ENCODE data around the gene FSIP1. TPM values are rescaled to one million over a fixed set of nuclear protein-coding genes. Genes with fewer than 3 reads are reported as not detected.

Gene FSIP1
- total RNA-seq, 1 donor from 2014 or later, result 0.53 TPM

DNA sequence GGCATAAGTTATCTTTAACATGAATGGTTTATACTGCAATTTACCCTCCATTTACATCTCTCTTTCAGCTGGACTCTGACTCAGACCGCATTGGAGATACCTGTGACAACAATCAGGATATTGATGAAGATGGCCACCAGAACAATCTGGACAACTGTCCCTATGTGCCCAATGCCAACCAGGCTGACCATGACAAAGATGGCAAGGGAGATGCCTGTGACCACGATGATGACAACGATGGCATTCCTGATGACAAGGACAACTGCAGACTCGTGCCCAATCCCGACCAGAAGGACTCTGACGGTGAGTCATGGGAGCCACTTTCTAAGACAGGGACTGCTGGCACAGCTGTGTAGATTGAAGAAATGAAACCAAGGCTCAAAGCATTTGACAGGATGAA is 190.1 kb downstream of the FSIP1 start:
- DNase-seq (no peak), ATAC-seq (ENCODE audit: low read depth) (no peak)
- H3K9me3 Mint-ChIP-seq, result no peaks in the 10 kb centered on the region
- H3K4me3 Mint-ChIP-seq, result no peak overlapping the region
- intact Hi-C loops (cut with micrococcal nuclease), result no loop called here
- TF ChIP-seq, protein P1, sequence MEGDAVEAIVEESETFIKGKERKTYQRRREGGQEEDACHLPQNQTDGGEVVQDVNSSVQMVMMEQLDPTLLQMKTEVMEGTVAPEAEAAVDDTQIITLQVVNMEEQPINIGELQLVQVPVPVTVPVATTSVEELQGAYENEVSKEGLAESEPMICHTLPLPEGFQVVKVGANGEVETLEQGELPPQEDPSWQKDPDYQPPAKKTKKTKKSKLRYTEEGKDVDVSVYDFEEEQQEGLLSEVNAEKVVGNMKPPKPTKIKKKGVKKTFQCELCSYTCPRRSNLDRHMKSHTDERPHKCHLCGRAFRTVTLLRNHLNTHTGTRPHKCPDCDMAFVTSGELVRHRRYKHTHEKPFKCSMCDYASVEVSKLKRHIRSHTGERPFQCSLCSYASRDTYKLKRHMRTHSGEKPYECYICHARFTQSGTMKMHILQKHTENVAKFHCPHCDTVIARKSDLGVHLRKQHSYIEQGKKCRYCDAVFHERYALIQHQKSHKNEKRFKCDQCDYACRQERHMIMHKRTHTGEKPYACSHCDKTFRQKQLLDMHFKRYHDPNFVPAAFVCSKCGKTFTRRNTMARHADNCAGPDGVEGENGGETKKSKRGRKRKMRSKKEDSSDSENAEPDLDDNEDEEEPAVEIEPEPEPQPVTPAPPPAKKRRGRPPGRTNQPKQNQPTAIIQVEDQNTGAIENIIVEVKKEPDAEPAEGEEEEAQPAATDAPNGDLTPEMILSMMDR (IDR thresholded peaks at IDR 0.05), result no peak
- H3K36me3 Mint-ChIP-seq (ENCODE audit: low read depth), result no peaks in the 10 kb centered on the region
- ChIA-PET CTCF (no interaction called here), POLR2A (no interaction called here)
- no peaks in the 10 kb centered on the region for H3K27me3 Mint-ChIP-seq
- no peak overlapping the region for H3K27ac Mint-ChIP-seq
- no peaks in the 10 kb centered on the region for H3K4me1 Mint-ChIP-seq

DNA sequence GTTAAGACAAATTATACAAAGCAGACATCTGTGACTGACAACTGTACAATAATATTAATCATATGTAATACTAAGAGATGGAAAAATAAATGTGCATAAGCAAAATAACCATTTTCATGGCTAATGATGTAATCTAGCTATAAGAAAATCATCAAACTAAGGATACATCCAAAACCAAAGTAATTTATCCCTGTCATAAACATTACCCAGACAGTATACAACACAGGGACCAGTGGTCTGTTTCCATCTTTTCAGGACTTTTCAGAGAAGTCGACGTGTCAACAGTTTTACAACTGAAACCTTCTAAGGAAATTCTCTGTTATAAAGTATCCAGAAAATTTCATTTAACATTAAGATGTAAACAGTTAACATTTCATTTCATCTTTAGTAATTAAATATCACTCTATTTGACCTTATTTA is 190.7 kb downstream of the FSIP1 start:
- intact Hi-C loops (cut with micrococcal nuclease), result no loop called here
- no peaks in the 10 kb centered on the region for H3K4me1 Mint-ChIP-seq
- no peaks in the 10 kb centered on the region for H3K27me3 Mint-ChIP-seq
- no peaks in the 10 kb centered on the region for H3K36me3 Mint-ChIP-seq (ENCODE audit: low read depth)
- POLR2A ChIA-PET, result no interaction called here
- CTCF ChIA-PET, result no interaction called here
- no peaks in the 10 kb centered on the region for H3K9me3 Mint-ChIP-seq
- ATAC-seq (ENCODE audit: low read depth), result no peak
- no peak for DNase-seq
- H3K27ac Mint-ChIP-seq, result no peak overlapping the region
- no peak overlapping the region for H3K4me3 Mint-ChIP-seq
- TF ChIP-seq, protein P1 (IDR thresholded peaks at IDR 0.05), result no peak

DNA sequence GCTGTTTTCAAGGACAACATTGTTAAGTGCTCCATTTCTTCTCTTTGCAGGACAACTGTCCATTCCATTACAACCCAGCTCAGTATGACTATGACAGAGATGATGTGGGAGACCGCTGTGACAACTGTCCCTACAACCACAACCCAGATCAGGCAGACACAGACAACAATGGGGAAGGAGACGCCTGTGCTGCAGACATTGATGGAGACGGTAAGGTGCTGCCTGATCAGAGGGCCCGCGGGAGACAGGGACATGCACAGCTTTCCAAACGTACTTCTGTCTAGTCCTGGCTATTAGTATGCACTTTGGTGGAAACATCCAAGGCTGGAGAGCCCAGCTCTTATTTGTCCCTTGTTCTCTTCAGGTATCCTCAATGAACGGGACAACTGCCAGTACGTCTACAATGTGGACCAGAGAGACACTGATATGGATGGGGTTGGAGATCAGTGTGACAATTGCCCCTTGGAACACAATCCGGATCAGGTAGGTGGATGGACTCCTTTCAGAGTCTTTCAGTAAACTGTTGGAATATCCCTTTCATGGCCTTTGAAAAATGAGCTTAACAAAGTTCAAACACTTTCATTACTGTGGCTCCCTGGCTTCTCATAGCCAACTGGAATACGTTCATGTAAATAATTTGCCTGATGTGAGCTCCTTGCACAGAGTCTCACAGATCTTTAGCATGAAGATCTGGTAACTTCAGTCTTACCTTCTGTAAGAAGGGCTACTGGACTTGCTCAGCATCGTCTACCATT is 191.3 kb downstream of the FSIP1 start:
- Mint-ChIP-seq H3K4me3 (no peak overlapping the region), H3K27me3 (no peaks in the 10 kb centered on the region), H3K9me3 (no peaks in the 10 kb centered on the region), H3K27ac (no peak overlapping the region), H3K4me1 (no peaks in the 10 kb centered on the region), H3K36me3 (ENCODE audit: low read depth) (no peaks in the 10 kb centered on the region)
- TF ChIP-seq, protein P1 (IDR thresholded peaks at IDR 0.05), result no peak
- DNase-seq (no peak), ATAC-seq (ENCODE audit: low read depth) (no peak)
- CTCF ChIA-PET, result no interaction called here
- intact Hi-C loops (cut with micrococcal nuclease), result no loop called here
- POLR2A ChIA-PET, result no interaction called here

DNA sequence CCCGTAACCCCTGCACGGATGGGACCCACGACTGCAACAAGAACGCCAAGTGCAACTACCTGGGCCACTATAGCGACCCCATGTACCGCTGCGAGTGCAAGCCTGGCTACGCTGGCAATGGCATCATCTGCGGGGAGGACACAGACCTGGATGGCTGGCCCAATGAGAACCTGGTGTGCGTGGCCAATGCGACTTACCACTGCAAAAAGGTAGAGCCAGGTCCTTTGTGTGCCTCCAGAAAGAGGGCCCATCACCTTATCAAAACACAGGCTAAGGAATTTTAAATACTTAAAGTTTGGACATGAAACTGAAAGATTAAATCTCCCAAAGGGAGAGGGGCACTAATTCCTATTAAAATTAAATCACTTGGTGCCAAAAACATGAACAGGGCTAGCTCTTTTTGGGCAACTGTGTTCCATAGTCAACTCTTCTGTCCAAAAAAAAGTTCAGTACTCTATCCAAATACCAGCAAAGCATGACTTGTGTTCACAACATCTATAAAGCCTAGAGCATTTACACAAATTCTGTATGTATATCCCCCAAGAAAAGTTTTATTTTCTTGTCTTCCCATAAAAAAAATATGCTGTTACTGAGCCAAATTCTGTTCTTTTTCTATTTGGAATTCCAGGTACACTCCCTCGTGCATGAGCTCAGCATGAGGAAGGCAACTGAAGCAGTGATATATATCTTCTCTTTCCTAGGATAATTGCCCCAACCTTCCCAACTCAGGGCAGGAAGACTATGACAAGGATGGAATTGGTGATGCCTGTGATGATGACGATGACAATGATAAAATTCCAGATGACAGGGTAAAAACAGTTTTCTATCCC is 192.6 kb downstream of the FSIP1 start:
- ATAC-seq (ENCODE audit: low read depth), result no peak
- Mint-ChIP-seq H3K36me3 (ENCODE audit: low read depth) (no peaks in the 10 kb centered on the region), H3K27ac (no peak overlapping the region), H3K27me3 (peaks cover under 1% of the 10 kb centered on the region), H3K4me1 (no peaks in the 10 kb centered on the region), H3K9me3 (no peaks in the 10 kb centered on the region), H3K4me3 (no peak overlapping the region)
- ChIA-PET CTCF (no interaction called here), POLR2A (no interaction called here)
- intact Hi-C loops (cut with micrococcal nuclease), result no loop called here
- TF ChIP-seq, protein P1 (IDR thresholded peaks at IDR 0.05), result no peak
- no peak for DNase-seq

DNA sequence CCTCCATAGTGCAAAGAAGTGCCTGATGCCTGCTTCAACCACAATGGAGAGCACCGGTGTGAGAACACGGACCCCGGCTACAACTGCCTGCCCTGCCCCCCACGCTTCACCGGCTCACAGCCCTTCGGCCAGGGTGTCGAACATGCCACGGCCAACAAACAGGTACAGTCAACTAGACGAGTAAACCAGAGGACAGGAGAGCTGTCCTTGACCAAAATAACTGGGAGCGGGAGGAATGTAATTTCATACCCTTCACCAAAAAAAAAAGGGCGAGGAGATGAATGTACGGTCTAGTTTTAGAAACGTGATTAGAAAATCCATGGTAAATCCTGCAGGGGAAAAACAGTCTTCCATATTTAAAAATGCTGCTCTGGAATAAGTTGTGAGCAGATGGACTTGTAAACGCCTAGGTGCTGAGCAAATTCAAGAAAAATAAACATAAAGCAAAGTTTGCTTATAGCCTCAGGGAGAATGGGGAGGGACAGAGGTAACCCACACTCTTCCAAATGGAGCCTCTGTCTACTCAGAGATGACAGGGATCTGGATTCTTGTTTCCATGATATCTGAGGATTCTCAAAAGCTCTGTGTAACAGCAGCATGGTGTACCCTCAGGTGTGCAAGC is 193.3 kb downstream of the FSIP1 start:
- H3K4me3 Mint-ChIP-seq, result no peak overlapping the region
- no peaks in the 10 kb centered on the region for H3K9me3 Mint-ChIP-seq
- TF ChIP-seq, protein P1 (IDR thresholded peaks at IDR 0.05), result no peak
- POLR2A ChIA-PET, result no interaction called here
- intact Hi-C loops (cut with micrococcal nuclease), result no loop called here
- no peaks in the 10 kb centered on the region for H3K36me3 Mint-ChIP-seq (ENCODE audit: low read depth)
- DNase-seq, result no peak
- H3K27me3 Mint-ChIP-seq, result peaks cover 4% of the 10 kb centered on the region
- CTCF ChIA-PET, result no interaction called here
- H3K27ac Mint-ChIP-seq, result no peak overlapping the region
- H3K4me1 Mint-ChIP-seq, result no peaks in the 10 kb centered on the region
- ATAC-seq (ENCODE audit: low read depth), result no peak
